ENCODE data around the gene STARD3. TPM values are rescaled to one million over a fixed set of nuclear protein-coding genes. Genes with fewer than 3 reads are reported as not detected.

The STARD3 gene
- total RNA-seq, 1 experiment from 2014 or later = 47.7 TPM

GRCh38 chr17:39688475-39688835, 51.5 kb downstream of the STARD3 start:
- intact Hi-C loops (cut with micrococcal nuclease; ENCODE audit: unreplicated experiment) = no loop called here
- POLR2A ChIA-PET (ENCODE audit: unreplicated experiment) = interaction anchor here (0.7 kb wide), 2 partner anchors 11 to 52 kb away, joined by 3 to 7 read pairs; no protein-coding TSS in a partner anchor
- TF ChIP-seq EZH2 (IDR thresholded peaks at IDR 0.05; ENCODE audit: low read depth) (no peak), CTCF (conservative IDR thresholded peaks at IDR 0.05) (no peak)

GRCh38 chr17:39688945-39689344, 52.0 kb downstream of the STARD3 start:
- no peak for DNase-seq
- Histone ChIP-seq H3K36me3 (ENCODE audit: low read depth) (no peaks in the 10 kb centered on the region), H3F3A (ENCODE audit: insufficient read depth, low read depth) (peaks cover 30% of the 10 kb centered on the region), H3K4me1 (replicated peaks; ENCODE audit: insufficient read depth) (peaks cover 26% of the 10 kb centered on the region), H3K79me2 (ENCODE audit: low read depth) (no peaks in the 10 kb centered on the region), H3K27me3 (ENCODE audit: insufficient read depth, low read depth) (no peaks in the 10 kb centered on the region), H3K27ac (peak overlapping the region; percentile 84), H3K4me3 (peak overlapping the region; percentile 68), H2AFZ (peak overlapping the region; percentile 92), H4K20me1 (ENCODE audit: insufficient read depth) (no peaks in the 10 kb centered on the region), H3K9me3 (ENCODE audit: insufficient read depth, low read depth) (no peaks in the 10 kb centered on the region), H3K9me2 (ENCODE audit: insufficient read depth) (no peaks in the 10 kb centered on the region), H3K4me2 (peak overlapping the region; percentile 95)
- CTCF ChIA-PET = interaction anchor here (0.9 kb wide), 1 partner anchor 16 kb away, joined by 3 read pairs; no protein-coding TSS in a partner anchor
- BruUV-seq (replicated peaks) = no TSS peak
- POLR2A ChIA-PET (ENCODE audit: unreplicated experiment) = interaction anchor here (0.5 kb wide), 1 partner anchor 11 kb away, joined by 3 read pairs; no protein-coding TSS in a partner anchor
- TF ChIP-seq EZH2 (IDR thresholded peaks at IDR 0.05; ENCODE audit: low read depth) (no peak), CTCF (conservative IDR thresholded peaks at IDR 0.05) (no peak)
- intact Hi-C loops (cut with micrococcal nuclease; ENCODE audit: unreplicated experiment) = no loop called here

More at GRCh38 chr17:39688475-39688835, 51.5 kb downstream of the STARD3 start:
- Histone ChIP-seq H3K4me2 (peak overlapping the region; percentile 95), H3K27me3 (ENCODE audit: insufficient read depth, low read depth) (no peaks in the 10 kb centered on the region), H2AFZ (peak overlapping the region; percentile 92), H3K27ac (peak overlapping the region; percentile 84), H3K4me1 (replicated peaks; ENCODE audit: insufficient read depth) (peaks cover 26% of the 10 kb centered on the region), H3K9me3 (ENCODE audit: insufficient read depth, low read depth) (no peaks in the 10 kb centered on the region), H3K36me3 (ENCODE audit: low read depth) (no peaks in the 10 kb centered on the region), H3K9me2 (ENCODE audit: insufficient read depth) (no peaks in the 10 kb centered on the region), H3F3A (ENCODE audit: insufficient read depth, low read depth) (peaks cover 30% of the 10 kb centered on the region), H3K4me3 (peak overlapping the region; percentile 68), H4K20me1 (ENCODE audit: insufficient read depth) (no peaks in the 10 kb centered on the region), H3K79me2 (ENCODE audit: low read depth) (no peaks in the 10 kb centered on the region)
- no peak for DNase-seq
- no TSS peak for BruUV-seq (replicated peaks)
- CTCF ChIA-PET = interaction anchor here (0.6 to 0.9 kb wide), 3 partner anchors 16 to 366 kb away, joined by 3 to 15 read pairs (median 5); partner anchors contain the start of gene MED24

GRCh38 chr17:39694593-39694992, 57.6 kb downstream of the STARD3 start:
- no peak overlapping the region for H3K4me3 ChIP-seq
- no peaks in the 10 kb centered on the region for H3K9me2 ChIP-seq (ENCODE audit: insufficient read depth)
- intact Hi-C loops (cut with micrococcal nuclease; ENCODE audit: unreplicated experiment) = no loop called here
- no peaks in the 10 kb centered on the region; the same call in 1 of the 2 replicates for H3F3A ChIP-seq (ENCODE audit: insufficient read depth, low read depth)
- peaks cover 10% of the 10 kb centered on the region for H3K4me1 ChIP-seq (replicated peaks; ENCODE audit: insufficient read depth)
- H3K9me3 ChIP-seq (ENCODE audit: insufficient read depth, low read depth) = no peaks in the 10 kb centered on the region
- POLR2A ChIA-PET (ENCODE audit: unreplicated experiment) = no interaction called here
- no peak overlapping the region for H3K27ac ChIP-seq
- no peak overlapping the region for H2AFZ ChIP-seq
- no TSS peak for BruUV-seq (replicated peaks)
- no peaks in the 10 kb centered on the region for H3K27me3 ChIP-seq (ENCODE audit: insufficient read depth, low read depth)
- no peak for TF ChIP-seq EZH2 (IDR thresholded peaks at IDR 0.05; ENCODE audit: low read depth)
- TF ChIP-seq CTCF (conservative IDR thresholded peaks at IDR 0.05) = no peak
- H3K36me3 ChIP-seq (ENCODE audit: low read depth) = no peaks in the 10 kb centered on the region
- H3K79me2 ChIP-seq (ENCODE audit: low read depth) = 0 out of 2 replicates have a peak, but pooled peaks cover 4% of the 10 kb centered on the region
- no peak overlapping the region for H3K4me2 ChIP-seq
- CTCF ChIA-PET = no interaction called here
- H4K20me1 ChIP-seq (ENCODE audit: insufficient read depth) = no peaks in the 10 kb centered on the region
- no peak for DNase-seq

All from PC-9 (cell line).